ENCODE data around the gene ENKD1.

ENKD1 gene

GRCh38 chr16:67632415-67633172 is 34.0 kb downstream of the ENKD1 start:
- ATAC-seq, result no peak
- TF ChIP-seq ESRRG (CRISPR knock-in tag; IDR thresholded peaks at IDR 0.05), result no peak
- no peak for TF ChIP-seq CREB5 (CRISPR knock-in tag; IDR thresholded peaks at IDR 0.05; ENCODE audit: low read depth)
- TF ChIP-seq ZNF70 (CRISPR knock-in tag; IDR thresholded peaks at IDR 0.05), result no peak
- TF ChIP-seq SNAI2 (CRISPR knock-in tag; IDR thresholded peaks at IDR 0.05), result no peak
- no peak for TF ChIP-seq BACH2 (CRISPR knock-in tag; IDR thresholded peaks at IDR 0.05; ENCODE audit: borderline replicate concordance)
- no peak for TF ChIP-seq PPARA (CRISPR knock-in tag; IDR thresholded peaks at IDR 0.05; ENCODE audit: borderline replicate concordance)
- no peak for TF ChIP-seq ZNF8 (CRISPR knock-in tag; IDR thresholded peaks at IDR 0.05)
- TF ChIP-seq RARB (CRISPR knock-in tag; IDR thresholded peaks at IDR 0.05), result no peak
- TF ChIP-seq TOX (CRISPR knock-in tag; IDR thresholded peaks at IDR 0.05; ENCODE audit: borderline replicate concordance), result no peak
- TF ChIP-seq TCF4 (CRISPR knock-in tag; IDR thresholded peaks at IDR 0.05; ENCODE audit: borderline replicate concordance), result no peak
- TF ChIP-seq ARNTL (CRISPR knock-in tag; IDR thresholded peaks at IDR 0.05; ENCODE audit: borderline replicate concordance, low read depth), result no peak
- no peak for TF ChIP-seq PATZ1 (CRISPR knock-in tag; IDR thresholded peaks at IDR 0.05; ENCODE audit: borderline replicate concordance)

- no peak for ATAC-seq
- TF ChIP-seq PPARA (CRISPR knock-in tag; IDR thresholded peaks at IDR 0.05; ENCODE audit: borderline replicate concordance), result no peak
- TF ChIP-seq BACH2 (CRISPR knock-in tag; IDR thresholded peaks at IDR 0.05; ENCODE audit: borderline replicate concordance), result no peak
- TF ChIP-seq PATZ1 (CRISPR knock-in tag; IDR thresholded peaks at IDR 0.05; ENCODE audit: borderline replicate concordance), result no peak
- TF ChIP-seq ZNF565 (CRISPR knock-in tag; conservative IDR thresholded peaks at IDR 0.05; ENCODE audit: low read depth), result no peak
- no peak for TF ChIP-seq ZC3H10 (CRISPR knock-in tag; IDR thresholded peaks at IDR 0.05)
Measured at GRCh38 chr16:67628216-67628615, 38.3 kb downstream of the ENKD1 start.

GRCh38 chr16:67613808-67614207 is 52.7 kb downstream of the ENKD1 start:
- TF ChIP-seq ZNF70 (CRISPR knock-in tag; IDR thresholded peaks at IDR 0.05) (no peak), GLIS3 (CRISPR knock-in tag; IDR thresholded peaks at IDR 0.05) (no peak), ESRRG (CRISPR knock-in tag; IDR thresholded peaks at IDR 0.05) (no peak), BACH2 (CRISPR knock-in tag; IDR thresholded peaks at IDR 0.05; ENCODE audit: borderline replicate concordance) (no peak), PATZ1 (CRISPR knock-in tag; IDR thresholded peaks at IDR 0.05; ENCODE audit: borderline replicate concordance) (no peak), ZFP30 (CRISPR knock-in tag; IDR thresholded peaks at IDR 0.05) (no peak), CSRNP3 (CRISPR knock-in tag; IDR thresholded peaks at IDR 0.05) (no peak), CSDC2 (CRISPR knock-in tag; IDR thresholded peaks at IDR 0.05) (no peak), ZNF565 (CRISPR knock-in tag; conservative IDR thresholded peaks at IDR 0.05; ENCODE audit: low read depth) (no peak), ISL1 (CRISPR knock-in tag; IDR thresholded peaks at IDR 0.05) (no peak), SNAI2 (CRISPR knock-in tag; IDR thresholded peaks at IDR 0.05) (no peak), ZFP3 (CRISPR knock-in tag; IDR thresholded peaks at IDR 0.05) (no peak), CREB5 (CRISPR knock-in tag; IDR thresholded peaks at IDR 0.05; ENCODE audit: low read depth) (no peak), ZNF8 (CRISPR knock-in tag; IDR thresholded peaks at IDR 0.05) (no peak), ARNTL (CRISPR knock-in tag; IDR thresholded peaks at IDR 0.05; ENCODE audit: borderline replicate concordance, low read depth) (no peak), ZC3H10 (CRISPR knock-in tag; IDR thresholded peaks at IDR 0.05) (no peak)
- ATAC-seq, result no peak

Data from SK-N-SH treated with all-trans-retinoic acid at 6 μM for 48 hours (cell line).